HCT116 (cell line): ENCODE measurements around the gene ILRUN.

Source experiments
- CEBPB ChIP-seq: IDR thresholded peaks from 2 replicates; pipeline ENCODE4 v1.6.1; 2012; ENCODE audit warnings: low read depth
- POLR2A ChIP-seq: IDR thresholded peaks from 2 replicates; pipeline ENCODE4 v1.7.0; 2011; ENCODE audit warnings: borderline replicate concordance; ENCODE audit not compliant: insufficient read depth, insufficient read length; ENCODE audit errors: extremely low read depth
- SIN3A ChIP-seq: IDR thresholded peaks from 2 replicates; pipeline ENCODE4 v1.6.1; 2012; ENCODE audit warnings: low read depth

DNA sequence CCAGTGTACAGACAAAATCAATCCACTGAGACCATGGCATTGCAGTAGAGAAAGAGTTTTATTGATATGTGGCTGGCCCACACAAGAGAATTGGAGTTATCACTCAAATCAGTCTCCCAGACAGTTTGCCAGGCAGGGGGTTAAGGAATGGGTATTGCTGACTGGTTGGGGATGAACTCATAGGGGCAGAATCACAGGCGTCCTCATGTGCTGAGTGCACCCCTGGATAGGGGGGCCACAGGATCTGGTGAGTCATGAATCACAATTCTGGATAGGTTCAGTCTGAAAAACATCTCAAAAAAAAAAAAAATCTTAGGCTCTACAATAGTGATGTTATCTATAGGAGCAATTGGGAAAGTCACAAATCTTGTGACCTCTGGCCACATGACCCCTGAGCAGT, 29.5 kb upstream of the ILRUN start:
- no peak for TF ChIP-seq CEBPB
- no peak for TF ChIP-seq SIN3A
- TF ChIP-seq POLR2A: no peak
